Peyer's patch (tissue), 4 donors: Measurements from ENCODE around the gene RFESD.

Experiments
- CTCF ChIP-seq, 6 experiments: fragments of 450-650 bp in 4 of 6; fragments of 200-600 bp in 2 of 6; sonication (generic) in 1 of 6; IDR thresholded peaks; one replicate each; pipeline ENCODE4 v1.5.1; 2017 to 2019; ENCODE audit warnings: antibody characterized with exemption in 6 of 6, mild to moderate bottlenecking in 3 of 6, moderate library complexity in 1 of 6
- POLR2A ChIP-seq, 2 donors: fragments of 450-650 bp; IDR thresholded peaks; one replicate each; pipeline ENCODE4 v1.5.1; 2017; ENCODE audit warnings: antibody characterized with exemption in 2 of 2, mild to moderate bottlenecking in 2 of 2, moderate library complexity in 2 of 2

GRCh38 chr5:95606419-95606818 lies 40.2 kb upstream of the RFESD start:
- no peak for TF ChIP-seq CTCF (IDR thresholded peaks at IDR 0.05)
- TF ChIP-seq POLR2A (IDR thresholded peaks at IDR 0.05): no peak
